Keratinocyte (primary cell): ENCODE measurements around the gene DAGLA.

ENCODE experiments used
- CTCF ChIP-seq, 3 experiments: IDR thresholded peaks in 1 of 3; conservative IDR thresholded peaks in 1 of 3; optimal IDR thresholded peaks in 1 of 3; 2 replicates in 2 of 3; 3 replicates in 1 of 3; pipeline versions ENCODE3 to v1.5.1; 2011; ENCODE audit warnings: low read length in 3 of 3, mild to moderate bottlenecking in 3 of 3, moderate library complexity in 2 of 3, control low read depth in 1 of 3, inconsistent platforms in 1 of 3; ENCODE audit not compliant: insufficient read depth in 2 of 3; ENCODE audit errors: extremely low read depth in 1 of 3
- EZH2 ChIP-seq: IDR thresholded peaks from one replicate; pipeline ENCODE4 v1.6.1; 2012; ENCODE audit warnings: inconsistent platforms, mild to moderate bottlenecking, low read length, moderate library complexity

- TF ChIP-seq EZH2 (no peak), CTCF (optimal IDR thresholded peaks at IDR 0.05 in 1 of 3, IDR thresholded peaks at IDR 0.05 in 1 of 3, conservative IDR thresholded peaks at IDR 0.05 in 1 of 3; ENCODE audit: extremely low read depth in 1 of 3, insufficient read depth in 2 of 3, low read length in 3 of 3) (no peak)
Measured at GRCh38 chr11:61737636-61738386, 57.6 kb downstream of the DAGLA start.
